Omental fat pad (tissue), 4 donors: ENCODE measurements around the gene PDHX. TPM values are rescaled to one million over a fixed set of nuclear protein-coding genes. Genes with fewer than 3 reads are reported as not detected.

Source experiments
- ATAC-seq: fragments of 150-250 bp; one replicate; pipeline ENCODE4 v1.9.1; 2016; ENCODE audit warnings: mild to moderate bottlenecking, moderate library complexity; ENCODE audit not compliant: low FRiP score
- DNase-seq: peaks from one replicate; pipeline ENCODE4 v3.0.0-alpha.2; 2019; ENCODE audit warnings: low spot score
- total RNA-seq, 4 donors: library from RNA; depleted of rRNA; stranded (reverse); fragments of >200 nt; gene quantifications; one replicate each; pipeline ENCODE4 v1.1.0, GENCODE V29; 2016
- TF ChIP-seq, protein P1 (sequence below), 3 donors: fragments of 450-650 bp; IDR thresholded peaks; one replicate each; pipeline ENCODE4 v1.5.1; 2016 to 2017; ENCODE audit warnings: antibody characterized with exemption in 3 of 3, mild to moderate bottlenecking in 3 of 3, moderate library complexity in 2 of 3

Gene PDHX
- total RNA-seq, result 10 to 100 TPM; 20.0 to 56.0 (median 45.3) TPM

DNA sequence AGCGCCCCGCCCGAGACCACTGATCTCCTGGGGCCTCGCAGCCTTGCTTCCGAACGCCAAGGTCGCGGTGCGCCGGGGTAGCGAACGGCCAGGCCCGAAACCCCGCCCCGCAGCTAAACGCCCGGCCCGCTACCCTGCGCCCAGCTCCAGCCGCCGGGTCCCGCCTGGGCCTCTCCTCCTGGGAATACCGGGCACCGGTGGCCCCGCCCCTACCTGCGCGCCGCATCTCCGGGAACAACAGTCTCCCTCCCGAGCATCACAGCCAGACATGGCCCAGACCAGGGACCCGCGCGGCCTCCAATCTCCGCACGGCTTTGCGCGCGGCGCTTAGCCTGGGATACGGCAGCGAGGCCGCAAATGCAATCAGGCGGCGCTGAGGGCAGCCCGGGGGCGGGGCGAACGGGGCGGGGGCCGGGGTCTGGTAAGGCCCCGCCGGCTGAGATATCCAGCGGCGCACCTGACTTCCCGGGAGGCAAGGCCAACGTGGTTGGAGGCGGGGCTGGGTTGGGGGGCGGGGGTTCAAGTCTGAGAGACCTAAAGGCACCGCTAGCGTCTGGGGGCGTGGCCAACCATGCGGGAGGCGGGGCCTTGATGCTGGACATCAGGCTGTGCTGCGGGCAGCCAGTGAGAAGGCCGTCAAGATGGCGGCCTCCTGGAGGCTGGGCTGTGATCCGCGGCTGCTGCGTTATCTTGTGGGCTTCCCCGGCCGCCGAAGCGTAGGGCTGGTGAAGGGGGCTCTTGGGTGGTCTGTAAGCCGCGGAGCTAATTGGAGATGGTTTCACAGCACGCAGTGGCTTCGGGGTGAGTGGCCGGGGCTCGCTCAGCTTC, at the start of gene PDHX, which contains the start of gene APIP:
PDHX (plus strand) TSS at position 604 of the 828 bp plus-strand sequence; CDS start at position 642, 38 bp downstream.
APIP (minus strand) TSS at position 365 of the 828 bp plus-strand sequence; CDS start at position 270, 95 bp downstream.
- ATAC-seq (peak; percentile 98), DNase-seq (peak; percentile 99)
- TF ChIP-seq, protein P1, sequence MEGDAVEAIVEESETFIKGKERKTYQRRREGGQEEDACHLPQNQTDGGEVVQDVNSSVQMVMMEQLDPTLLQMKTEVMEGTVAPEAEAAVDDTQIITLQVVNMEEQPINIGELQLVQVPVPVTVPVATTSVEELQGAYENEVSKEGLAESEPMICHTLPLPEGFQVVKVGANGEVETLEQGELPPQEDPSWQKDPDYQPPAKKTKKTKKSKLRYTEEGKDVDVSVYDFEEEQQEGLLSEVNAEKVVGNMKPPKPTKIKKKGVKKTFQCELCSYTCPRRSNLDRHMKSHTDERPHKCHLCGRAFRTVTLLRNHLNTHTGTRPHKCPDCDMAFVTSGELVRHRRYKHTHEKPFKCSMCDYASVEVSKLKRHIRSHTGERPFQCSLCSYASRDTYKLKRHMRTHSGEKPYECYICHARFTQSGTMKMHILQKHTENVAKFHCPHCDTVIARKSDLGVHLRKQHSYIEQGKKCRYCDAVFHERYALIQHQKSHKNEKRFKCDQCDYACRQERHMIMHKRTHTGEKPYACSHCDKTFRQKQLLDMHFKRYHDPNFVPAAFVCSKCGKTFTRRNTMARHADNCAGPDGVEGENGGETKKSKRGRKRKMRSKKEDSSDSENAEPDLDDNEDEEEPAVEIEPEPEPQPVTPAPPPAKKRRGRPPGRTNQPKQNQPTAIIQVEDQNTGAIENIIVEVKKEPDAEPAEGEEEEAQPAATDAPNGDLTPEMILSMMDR (IDR thresholded peaks at IDR 0.05), result no peak

DNA sequence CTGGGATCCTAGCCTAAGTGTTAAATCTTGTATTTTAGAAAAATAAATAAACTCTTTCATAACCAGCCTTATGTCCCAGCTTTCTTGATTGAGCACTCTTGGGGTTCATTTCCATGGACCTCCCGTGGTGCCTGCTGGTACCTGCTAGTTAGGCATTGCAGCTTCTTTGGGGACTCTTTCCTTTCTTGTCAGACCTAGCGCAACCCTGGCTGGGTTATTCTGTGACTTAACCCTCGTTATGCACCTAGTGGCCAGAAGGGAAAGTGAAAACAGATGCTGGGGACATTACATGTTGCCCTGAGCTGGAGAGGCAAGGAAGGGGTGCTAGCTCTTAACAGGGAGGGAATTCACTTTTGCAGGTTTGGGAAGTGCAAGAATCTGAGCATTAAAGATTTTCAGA, 47.0 kb upstream of the PDHX start:
- DNase-seq, result no peak
- TF ChIP-seq, protein P1 (IDR thresholded peaks at IDR 0.05), result no peak
- no peak for ATAC-seq

DNA sequence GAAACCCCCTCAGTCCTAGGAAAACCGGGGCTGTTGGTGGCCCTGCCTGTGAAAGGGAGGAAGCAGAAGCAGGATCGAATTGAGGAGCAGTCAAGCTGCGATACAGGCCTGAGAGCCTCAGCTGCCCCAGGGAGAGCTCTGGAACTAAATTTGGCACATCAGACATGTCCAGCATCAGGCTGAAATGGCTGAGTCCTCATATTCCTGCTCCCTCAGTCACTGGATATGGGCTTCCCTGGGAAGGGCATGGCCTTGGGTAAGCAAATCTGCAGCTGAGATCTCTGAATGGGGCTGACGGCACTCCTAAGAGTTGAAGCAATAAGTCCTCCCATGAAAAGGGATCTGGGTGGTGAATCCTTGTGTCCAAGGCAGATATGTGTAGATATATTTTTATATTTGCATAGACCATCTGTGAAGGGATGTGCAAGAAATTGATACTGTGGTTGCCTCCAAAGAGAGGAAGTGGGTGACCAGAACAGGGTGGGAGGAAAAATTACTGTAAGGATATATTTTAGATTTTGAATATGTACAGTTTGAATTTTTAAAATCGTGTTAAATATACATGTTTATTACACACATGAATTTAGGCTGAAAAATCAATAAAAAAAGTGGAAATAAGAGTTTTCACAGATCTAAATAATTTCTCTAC, 45.7 kb upstream of the PDHX start:
- DNase-seq (no peak), ATAC-seq (no peak)
- TF ChIP-seq, protein P1 (IDR thresholded peaks at IDR 0.05), result no peak

DNA sequence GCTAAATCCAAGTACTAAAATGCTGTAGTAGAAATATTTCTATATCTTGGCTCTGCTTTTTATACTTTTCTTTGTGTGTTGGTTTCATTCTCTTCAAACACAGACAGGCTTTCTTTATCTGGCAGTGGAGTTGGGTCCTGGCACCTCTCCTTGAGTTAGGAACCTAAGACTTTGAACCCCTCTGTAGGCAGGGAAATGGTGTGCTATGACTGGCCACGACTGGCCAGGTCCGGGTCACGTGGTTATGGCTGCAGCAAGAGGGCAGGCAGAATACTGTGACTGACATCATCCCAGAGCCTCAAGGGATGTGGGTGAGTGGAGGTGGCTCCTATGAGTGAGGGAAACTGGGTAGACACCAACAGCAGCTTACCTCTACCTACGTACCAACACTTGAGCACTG, 42.2 kb upstream of the PDHX start:
- TF ChIP-seq, protein P1 (IDR thresholded peaks at IDR 0.05), result no peak
- no peak for DNase-seq
- no peak for ATAC-seq

DNA sequence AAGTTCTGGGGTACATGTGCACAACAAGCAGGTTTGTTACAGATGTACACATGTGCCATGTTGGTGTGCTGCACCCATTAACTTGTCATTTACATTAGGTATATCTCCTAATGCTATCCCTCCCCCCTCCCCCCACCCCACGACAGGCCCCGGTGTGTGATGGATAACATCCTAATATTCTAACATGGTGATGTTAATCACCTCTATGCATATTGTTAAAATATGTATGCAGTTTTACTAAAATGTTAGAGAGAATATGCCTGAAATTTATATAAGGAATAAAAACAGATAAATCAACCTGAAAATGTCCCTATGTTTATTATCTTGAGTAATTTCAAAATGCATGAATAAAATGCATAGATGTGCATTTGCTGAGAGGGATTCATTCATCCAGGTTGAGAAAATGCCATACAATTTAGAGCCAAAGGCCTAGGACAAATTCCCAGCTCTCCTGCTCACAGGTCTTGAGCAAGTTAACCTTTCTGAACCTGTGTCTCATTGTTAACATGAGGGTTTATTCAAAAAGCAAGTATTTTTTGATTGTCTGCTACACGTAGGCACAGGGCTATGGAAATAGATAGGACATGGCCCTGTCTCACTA, 38.9 kb upstream of the PDHX start:
- TF ChIP-seq, protein P1 (IDR thresholded peaks at IDR 0.05), result no peak
- DNase-seq, result no peak
- ATAC-seq, result no peak

DNA sequence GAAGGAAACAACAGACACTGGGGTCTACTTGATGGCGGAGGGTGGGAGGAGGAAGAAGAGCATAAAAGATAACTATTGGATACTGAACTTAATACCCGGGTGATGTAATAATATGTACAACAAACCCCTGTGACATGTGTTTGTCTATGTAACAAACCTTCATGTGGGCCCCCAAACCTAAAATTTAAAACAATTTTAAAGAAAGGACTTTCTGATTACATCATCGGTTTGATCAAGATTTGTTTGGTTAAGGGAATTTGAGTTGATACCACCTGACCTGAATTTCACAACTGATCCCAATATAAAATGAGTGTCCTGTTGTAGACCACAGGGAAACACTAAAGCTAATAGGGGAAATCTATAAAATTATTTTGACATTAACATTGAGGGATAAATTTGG, 34.5 kb upstream of the PDHX start:
- no peak for DNase-seq
- TF ChIP-seq, protein P1 (IDR thresholded peaks at IDR 0.05), result no peak

More for the DNA sequence above, 34.5 kb upstream of the PDHX start:
- no peak for ATAC-seq
